Measurements from ENCODE around the gene FAM124B. TPM values are rescaled to one million over a fixed set of nuclear protein-coding genes. Genes with fewer than 3 reads are reported as not detected.
"Not testable (repeated sequence)": the region's sequence is repeated elsewhere in the genome, so short reads cannot be mapped to it uniquely, and the experiment has no call there.

FAM124B gene
- total RNA-seq, 1 donor from 2014 or later, result 2.1 TPM

GRCh38 chr2:224416656-224417360 is 14.9 kb upstream of the FAM124B start:
- ATAC-seq, result no peak

GRCh38 chr2:224413381-224413780 is 11.5 kb upstream of the FAM124B start:
- ATAC-seq (no peak), DNase-seq (ENCODE audit: low spot score) (no peak)

More at GRCh38 chr2:224416656-224417360, 14.9 kb upstream of the FAM124B start:
- DNase-seq (ENCODE audit: low spot score), result no peak

- DNase-seq (ENCODE audit: low spot score) (peak; percentile 76), ATAC-seq (peak; percentile 97)
Measured at GRCh38 chr2:224412141-224413015, 10.5 kb upstream of the FAM124B start.

- no peak for ATAC-seq
- DNase-seq (ENCODE audit: low spot score), result no peak
Measured at GRCh38 chr2:224410946-224411561, 9.1 kb upstream of the FAM124B start.

- DNase-seq (ENCODE audit: low spot score), result no peak
- no peak for ATAC-seq
Measured at GRCh38 chr2:224408676-224409075, 6.8 kb upstream of the FAM124B start.

- ATAC-seq (no peak), DNase-seq (ENCODE audit: low spot score) (no peak)
Measured at GRCh38 chr2:224407241-224407701, 5.4 kb upstream of the FAM124B start.

- DNase-seq (ENCODE audit: low spot score) (no peak), ATAC-seq (no peak)
Measured at GRCh38 chr2:224405841-224406370, 4.0 kb upstream of the FAM124B start.

- no peak for DNase-seq (ENCODE audit: low spot score)
- ATAC-seq, result no peak
Measured at GRCh38 chr2:224405412-224405811, 3.5 kb upstream of the FAM124B start.

- ATAC-seq (no peak), DNase-seq (ENCODE audit: low spot score) (no peak)
Measured at GRCh38 chr2:224404796-224405195, 2.9 kb upstream of the FAM124B start.

- ATAC-seq (no peak), DNase-seq (ENCODE audit: low spot score) (no peak)
Measured at GRCh38 chr2:224403657-224404056, 1.8 kb upstream of the FAM124B start.

GRCh38 chr2:224400886-224401632 is 848 bp downstream of the FAM124B start:
- peak; percentile 65 for ATAC-seq
- DNase-seq (ENCODE audit: low spot score), result no peak

- DNase-seq (ENCODE audit: low spot score) (no peak), ATAC-seq (no peak)
Measured at GRCh38 chr2:224400174-224400810, 1.6 kb downstream of the FAM124B start.

- ATAC-seq (no peak), DNase-seq (ENCODE audit: low spot score) (no peak)
Measured at GRCh38 chr2:224398289-224398688, 3.6 kb downstream of the FAM124B start.

GRCh38 chr2:224397100-224397499 is 4.8 kb downstream of the FAM124B start:
- not testable (repeated sequence) for DNase-seq (ENCODE audit: low spot score); ATAC-seq

GRCh38 chr2:224395620-224396390 is 6.1 kb downstream of the FAM124B start:
- DNase-seq (ENCODE audit: low spot score), result no peak
- ATAC-seq, result no peak

GRCh38 chr2:224393157-224393872 is 8.6 kb downstream of the FAM124B start:
- no peak for DNase-seq (ENCODE audit: low spot score)

GRCh38 chr2:224392545-224392944 is 9.4 kb downstream of the FAM124B start:
- ATAC-seq, result peak; percentile 44

More at GRCh38 chr2:224393157-224393872, 8.6 kb downstream of the FAM124B start:
- ATAC-seq, result no peak

GRCh38 chr2:224389317-224389716 is 12.6 kb downstream of the FAM124B start:
- ATAC-seq (no peak), DNase-seq (ENCODE audit: low spot score) (no peak)

More at GRCh38 chr2:224392545-224392944, 9.4 kb downstream of the FAM124B start:
- no peak for DNase-seq (ENCODE audit: low spot score)

Data from left lobe of liver (tissue), 2 donors.